A549 (cell line): ENCODE measurements around the gene IFT43. TPM values are rescaled to one million over a fixed set of nuclear protein-coding genes. Genes with fewer than 3 reads are reported as not detected.

Source experiments
- ATAC-seq, 2 experiments: fragments of 200-7000 bp in 1 of 2; fragments of >200 bp in 1 of 2; cut with Nextera tagmentation in 1 of 2; cut with Tn5 transposase in 1 of 2; 3 replicates each; pipeline versions ENCODE4 v1.8.0 to v1.9.1; 2018 to 2020; ENCODE audit warnings: mild to moderate bottlenecking in 1 of 2, moderate library complexity in 1 of 2
- CTCF ChIA-PET: fragments of 300-600 bp; sonication (Branson Sonifier 250); formaldehyde crosslinking; extraction: SDS; loops from one replicate; lab custom pipeline; 2021; ENCODE audit warnings: antibody characterized with exemption, inconsistent platforms; lab: Yijun Ruan, JAX
- POLR2A ChIA-PET: fragments of 350-600 bp; formaldehyde crosslinking; extraction: SDS; loops from one replicate; lab custom pipeline; 2021; ENCODE audit warnings: antibody characterized with exemption, inconsistent platforms; lab: Yijun Ruan, JAX
- DNase-seq, 2 experiments: peaks; one replicate each; pipeline versions ENCODE4 v3.0.0 to v3.0.0-alpha.2; 2011 to 2016; ENCODE audit warnings: low read depth in 1 of 2, low spot score in 1 of 2
- FAIRE-seq: peaks from 2 replicates; lab custom pipeline; 2011; peaks lifted over from hg19 to GRCh38; lab: Jason Lieb, UNC
- H3K27ac ChIP-seq, 2 experiments: fragments of >200 bp; sonication (Bioruptor Twin); formaldehyde crosslinking; 3 replicates each; pipeline ENCODE4 v1.5.1; 2016 to 2017
- H3K4me1 ChIP-seq: fragments of >200 bp; sonication (Bioruptor Twin); formaldehyde crosslinking; 3 replicates; pipeline ENCODE4 v1.6.1; 2016
- H3K4me2 ChIP-seq: fragments of >200 bp; sonication (Bioruptor Twin); formaldehyde crosslinking; 3 replicates; pipeline ENCODE4 v1.6.1; 2016
- H3K4me3 ChIP-seq: fragments of >200 bp; sonication (Bioruptor Twin); formaldehyde crosslinking; 3 replicates; pipeline ENCODE4 v1.5.1; 2016
- H3K9me3 ChIP-seq: fragments of >200 bp; sonication (Bioruptor Twin); formaldehyde crosslinking; 3 replicates; pipeline ENCODE4 v1.6.1; 2016
- CBX2 ChIP-seq: fragments of 200-600 bp; sonication (generic); IDR thresholded peaks from 2 replicates; pipeline ENCODE4 v1.6.1; 2016; ENCODE audit warnings: low read depth, mild to moderate bottlenecking, borderline replicate concordance
- CHD2 ChIP-seq: fragments of 150-350 bp; IDR thresholded peaks from 2 replicates; pipeline ENCODE4 v1.6.1; 2014; ENCODE audit warnings: low read length; ENCODE audit not compliant: partially characterized antibody
- CHD4 ChIP-seq: fragments of 200-600 bp; sonication (generic); IDR thresholded peaks from 2 replicates; pipeline ENCODE4 v1.6.1; 2016; ENCODE audit warnings: antibody characterized with exemption, mild to moderate bottlenecking, borderline replicate concordance
- CTCF ChIP-seq: fragments of >200 bp; sonication (Bioruptor Twin); formaldehyde crosslinking; IDR thresholded peaks from 3 replicates; pipeline ENCODE4 v1.5.1; 2016
- EHF ChIP-seq: fragments of 250-450 bp; sonication (Bioruptor Pico); IDR thresholded peaks from 2 replicates; pipeline ENCODE4 v1.5.0; 2020; ENCODE audit warnings: mild to moderate bottlenecking
- EHMT2 ChIP-seq: fragments of 200-600 bp; sonication (generic); IDR thresholded peaks from 2 replicates; pipeline ENCODE4 v1.6.1; 2016; ENCODE audit warnings: antibody characterized with exemption, low read depth, mild to moderate bottlenecking, moderate library complexity
- ESRRA ChIP-seq: fragments of 150-350 bp; IDR thresholded peaks from 2 replicates; pipeline ENCODE4 v1.6.1; 2014; ENCODE audit warnings: mild to moderate bottlenecking, low read length, borderline replicate concordance
- HDAC2 ChIP-seq: fragments of 200-600 bp; sonication (generic); IDR thresholded peaks from 2 replicates; pipeline ENCODE4 v1.6.1; 2016
- HEYL ChIP-seq: fragments of 250-450 bp; sonication (Bioruptor Pico); IDR thresholded peaks from 2 replicates; pipeline ENCODE4 v1.8.0; 2021; ENCODE audit warnings: mild to moderate bottlenecking, moderate library complexity
- HOXB5 ChIP-seq: fragments of 250-450 bp; sonication (Bioruptor Pico); IDR thresholded peaks from 2 replicates; pipeline ENCODE4 v1.5.0; 2020; ENCODE audit warnings: mild to moderate bottlenecking, moderate library complexity
- JUN ChIP-seq, 2 experiments: fragments of >200 bp; sonication (Bioruptor Twin); formaldehyde crosslinking; IDR thresholded peaks; 2 replicates in 1 of 2; 3 replicates in 1 of 2; pipeline ENCODE4 v1.6.1; 2016 to 2017
- KDM1A ChIP-seq: fragments of 200-600 bp; sonication (generic); IDR thresholded peaks from 2 replicates; pipeline ENCODE4 v1.6.1; 2016; ENCODE audit warnings: low read depth, mild to moderate bottlenecking
- MAX ChIP-seq: IDR thresholded peaks from 2 replicates; pipeline ENCODE4 v1.6.1; 2012
- MAZ ChIP-seq: fragments of 150-350 bp; IDR thresholded peaks from 2 replicates; pipeline ENCODE4 v1.6.1; 2014; ENCODE audit warnings: antibody characterized with exemption, low read depth, low read length, borderline replicate concordance
- MYC ChIP-seq: IDR thresholded peaks from 2 replicates; pipeline ENCODE4 v1.6.1; 2012; ENCODE audit warnings: mild to moderate bottlenecking, inconsistent platforms, low read length, improper control_type of control experiment, borderline replicate concordance
- PBX3 ChIP-seq: IDR thresholded peaks from 2 replicates; pipeline ENCODE4 v1.6.1; 2012
- POLR2A ChIP-seq: IDR thresholded peaks from 2 replicates; pipeline ENCODE4 v1.6.1; 2012; ENCODE audit warnings: mild to moderate bottlenecking, low read length
- ZC3H11A ChIP-seq: fragments of 450-650 bp; IDR thresholded peaks from 2 replicates; pipeline ENCODE4 v1.6.1; 2014; ENCODE audit warnings: antibody characterized with exemption, mild to moderate bottlenecking
- WGBS: methylation state at CpG from one replicate; pipeline ENCODE4 v1.1.6; 2017; ENCODE audit errors: missing lambda C conversion rate; 5-methylcytosine and 5-hydroxymethylcytosine counted together
- polyA plus RNA-seq, 4 experiments: library from polyadenylated mRNA; depleted of rRNA in 3 of 4; stranded (reverse); fragments of >200 nt; fragmentation: RNase III in 1 of 4; extraction: RNeasy Plus Mini Kit Qiagen cat#74134 plus additional on column Dnase treatment in 1 of 4; gene quantifications; 2 replicates in 3 of 4; 3 replicates in 1 of 4; pipeline ENCODE4 v1.2.3, GENCODE V29; 2011 to 2017

The IFT43 gene
- polyA plus RNA-seq, 2 of the 4 experiments (the other 2 are of a cell fraction): 46.4 to 49.4 TPM

GRCh38 chr14:76083796-76084765 lies 98.5 kb downstream of the IFT43 start:
- ChIA-PET POLR2A (no interaction called here), CTCF (interaction anchor here (0.5 to 2.1 kb wide), 6 partner anchors 9 to 638 kb away, joined by 3 to 8 read pairs (median 4); no protein-coding TSS in a partner anchor)
- H3K9me3 ChIP-seq: no peaks in the 10 kb centered on the region
- 83% methylated on average over 25 of the region's 25 CpGs for WGBS
- no peak overlapping the region for H3K27ac ChIP-seq
- ATAC-seq: no peak
- no peak overlapping the region for H3K4me2 ChIP-seq
- FAIRE-seq: no peak
- H3K4me3 ChIP-seq: no peak overlapping the region
- H3K4me1 ChIP-seq: no peaks in the 10 kb centered on the region
- no peak for TF ChIP-seq PBX3
- no peak for TF ChIP-seq CHD2
- no peak for TF ChIP-seq MAZ
- no peak for DNase-seq

GRCh38 chr14:76085358-76085757 lies 99.8 kb downstream of the IFT43 start:
- POLR2A ChIA-PET: no interaction called here

GRCh38 chr14:76086636-76087035 lies 101.1 kb downstream of the IFT43 start:
- H3K9me3 ChIP-seq: no peaks in the 10 kb centered on the region
- H3K4me3 ChIP-seq: no peak overlapping the region
- H3K4me1 ChIP-seq: no peaks in the 10 kb centered on the region
- H3K4me2 ChIP-seq: no peak overlapping the region
- DNase-seq (no peak), FAIRE-seq (no peak), ATAC-seq (no peak)
- POLR2A ChIA-PET: no interaction called here
- WGBS: 61% methylated on average over 4 of the region's 4 CpGs
- TF ChIP-seq KDM1A: no peak
- no peak for TF ChIP-seq ESRRA
- TF ChIP-seq HOXB5 (CRISPR knock-in tag): no peak
- TF ChIP-seq EHF (CRISPR knock-in tag): no peak
- TF ChIP-seq HDAC2: no peak
- TF ChIP-seq CTCF: no peak
- no peak for TF ChIP-seq HEYL (CRISPR knock-in tag)
- TF ChIP-seq ZC3H11A: no peak
- TF ChIP-seq CHD4: no peak
- no peak for TF ChIP-seq POLR2A
- TF ChIP-seq EHMT2: no peak
- no peak overlapping the region for H3K27ac ChIP-seq
- CTCF ChIA-PET: interaction anchor here (1.7 kb wide), 1 partner anchor 36 kb away, joined by 5 read pairs; no protein-coding TSS in a partner anchor

More at GRCh38 chr14:76085358-76085757, 99.8 kb downstream of the IFT43 start:
- no peak for TF ChIP-seq CBX2
- no peak for TF ChIP-seq JUN (IDR thresholded peaks at IDR 0.05)
- TF ChIP-seq HDAC2: no peak
- no peak for TF ChIP-seq MYC
- TF ChIP-seq HEYL (CRISPR knock-in tag): no peak
- no peak for TF ChIP-seq CHD2
- TF ChIP-seq MAX: no peak
- TF ChIP-seq, all 56 proteins: peak for 0
- DNase-seq (no peak), ATAC-seq (no peak), FAIRE-seq (no peak)
- Histone ChIP-seq H3K27ac (no peak overlapping the region), H3K4me3 (no peak overlapping the region), H3K9me3 (no peaks in the 10 kb centered on the region), H3K4me1 (no peaks in the 10 kb centered on the region), H3K4me2 (no peak overlapping the region)
- CTCF ChIA-PET: interaction anchor here (0.6 to 2.1 kb wide), 3 partner anchors 34 to 302 kb away, joined by 3 to 8 read pairs (median 5); no protein-coding TSS in a partner anchor
- 85% methylated on average over 3 of the region's 3 CpGs for WGBS
